Stimulated activated CD4-positive, alpha-beta T cell treated with anti-CD3 and anti-CD28 coated beads, Interleukin-2, amount 100 ng/mL, for 24 hours (primary cell): ENCODE data around the gene DOCK11.
"Not testable (repeated sequence)": the region's sequence is repeated elsewhere in the genome, so short reads cannot be mapped to it uniquely, and the experiment has no call there.

Experiments used
- DNase-seq, 2 donors: peaks; one replicate each; pipeline ENCODE4 v3.0.0-alpha.2; 2020

Gene DOCK11

GRCh38 chrX:118495061-118495921 lies at the start of gene DOCK11:
Gene DOCK11 (plus strand): TSS chrX:118495815. CDS start chrX:118495972, 157 bp downstream.
- peak; percentile 76 to 77 for DNase-seq

- DNase-seq, result no peak
Measured at GRCh38 chrX:118448273-118448783, 47.3 kb upstream of the DOCK11 start.

- no peak for DNase-seq
Measured at GRCh38 chrX:118455013-118455412, 40.6 kb upstream of the DOCK11 start.

- DNase-seq, result no peak
Measured at GRCh38 chrX:118459494-118459893, 36.1 kb upstream of the DOCK11 start.

GRCh38 chrX:118464501-118464900 lies 31.1 kb upstream of the DOCK11 start:
- DNase-seq, result no peak

GRCh38 chrX:118468122-118468521 lies 27.5 kb upstream of the DOCK11 start:
- DNase-seq, result no peak

GRCh38 chrX:118470721-118471347 lies 24.8 kb upstream of the DOCK11 start:
- DNase-seq, result not testable (repeated sequence)

- no peak for DNase-seq
Measured at GRCh38 chrX:118474586-118474985, 21.0 kb upstream of the DOCK11 start.

GRCh38 chrX:118475903-118476302 lies 19.7 kb upstream of the DOCK11 start:
- no peak for DNase-seq

GRCh38 chrX:118480172-118480571 lies 15.4 kb upstream of the DOCK11 start:
- DNase-seq, result no peak

GRCh38 chrX:118482384-118482783 lies 13.2 kb upstream of the DOCK11 start:
- not testable (repeated sequence) for DNase-seq

GRCh38 chrX:118484216-118484903 lies 11.3 kb upstream of the DOCK11 start:
- no peak for DNase-seq

- not testable (repeated sequence) for DNase-seq
Measured at GRCh38 chrX:118486693-118487092, 8.9 kb upstream of the DOCK11 start.

GRCh38 chrX:118493016-118493415 lies 2.6 kb upstream of the DOCK11 start:
- no peak for DNase-seq

- no peak for DNase-seq
Measured at GRCh38 chrX:118493653-118494297, 1.8 kb upstream of the DOCK11 start.

- peak; percentile 67 to 71 for DNase-seq
Measured at GRCh38 chrX:118495958-118496762, 545 bp downstream of the DOCK11 start.

GRCh38 chrX:118496763-118497079 lies 1.1 kb downstream of the DOCK11 start:
- DNase-seq, result no peak

- peak in 1 of 2 donors; percentile 4 for DNase-seq
Measured at GRCh38 chrX:118497180-118497818, 1.7 kb downstream of the DOCK11 start.

- DNase-seq, result no peak
Measured at GRCh38 chrX:118498351-118498750, 2.7 kb downstream of the DOCK11 start.

GRCh38 chrX:118498755-118499154 lies 3.1 kb downstream of the DOCK11 start:
- DNase-seq, result no peak

GRCh38 chrX:118499295-118499694 lies 3.7 kb downstream of the DOCK11 start:
- DNase-seq, result no peak
